Measurements from ENCODE around the gene SETD5. TPM values are rescaled to one million over a fixed set of nuclear protein-coding genes. Genes with fewer than 3 reads are reported as not detected.
A peak's percentile ranks its signal among the peaks of the same experiment; 100 is the strongest.
"Not testable (repeated sequence)": the region's sequence is repeated elsewhere in the genome, so short reads cannot be mapped to it uniquely, and the experiment has no call there.

Gene SETD5
- total RNA-seq, 2 experiments from 2014 or later, result 104 to 112 TPM

- no peak for DNase-seq
- no peaks in the 10 kb centered on the region for H3K27me3 Mint-ChIP-seq
- H3K4me1 Mint-ChIP-seq, result peaks cover 16% of the 10 kb centered on the region
- H3K4me3 Mint-ChIP-seq, result no peak overlapping the region
- H3K9me3 Mint-ChIP-seq, result no peaks in the 10 kb centered on the region
- H3K36me3 Mint-ChIP-seq, result peaks cover 32% of the 10 kb centered on the region
- no peak overlapping the region for H3K27ac Mint-ChIP-seq
Observed at GRCh38 chr3:9450126-9450525, 52.7 kb downstream of the SETD5 start.

- H3K36me3 Mint-ChIP-seq, result peaks cover 32% of the 10 kb centered on the region
- H3K27ac Mint-ChIP-seq, result no peak overlapping the region
- no peak for DNase-seq
- no peaks in the 10 kb centered on the region for H3K9me3 Mint-ChIP-seq
- H3K4me3 Mint-ChIP-seq, result no peak overlapping the region
- no peaks in the 10 kb centered on the region for H3K27me3 Mint-ChIP-seq
- peaks cover 16% of the 10 kb centered on the region for H3K4me1 Mint-ChIP-seq
Observed at GRCh38 chr3:9450991-9451390, 53.6 kb downstream of the SETD5 start.

GRCh38 chr3:9452417-9452816, 55.0 kb downstream of the SETD5 start:
- DNase-seq, result no peak
- Mint-ChIP-seq H3K4me3 (no peak overlapping the region), H3K27me3 (no peaks in the 10 kb centered on the region), H3K27ac (peak overlapping the region; percentile 82), H3K36me3 (peaks cover 30% of the 10 kb centered on the region), H3K9me3 (no peaks in the 10 kb centered on the region), H3K4me1 (peaks cover 19% of the 10 kb centered on the region)

DNA sequence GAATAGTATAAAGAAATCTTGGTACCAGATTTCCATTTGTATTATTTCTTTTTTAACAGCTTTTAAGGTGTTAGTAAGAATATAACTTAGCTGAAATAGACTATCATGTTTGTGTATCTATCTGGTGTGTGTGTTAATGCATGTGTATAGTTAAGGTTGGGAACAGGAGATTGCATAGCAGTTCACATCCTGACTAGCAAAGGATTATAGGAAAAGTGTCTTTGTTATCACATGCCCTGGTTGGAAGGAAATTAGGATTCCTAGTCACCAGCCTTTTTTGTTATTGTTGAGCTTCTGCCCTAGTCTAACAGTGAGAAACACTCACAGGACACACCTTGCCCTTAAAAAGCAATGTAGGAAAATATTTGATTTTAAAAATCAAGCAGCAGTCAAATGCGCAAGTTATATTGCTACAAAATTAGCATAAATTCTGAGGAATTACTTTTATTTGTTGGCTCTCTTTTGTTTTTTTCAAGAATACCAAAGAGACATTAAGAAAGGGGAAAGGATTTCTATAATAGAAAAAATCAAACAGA, 58.2 kb downstream of the SETD5 start:
- Mint-ChIP-seq H3K4me3 (no peak overlapping the region), H3K27me3 (no peaks in the 10 kb centered on the region), H3K36me3 (peaks cover 19% of the 10 kb centered on the region), H3K9me3 (no peaks in the 10 kb centered on the region), H3K4me1 (peaks cover 19% of the 10 kb centered on the region), H3K27ac (no peak overlapping the region)
- DNase-seq, result no peak

DNA sequence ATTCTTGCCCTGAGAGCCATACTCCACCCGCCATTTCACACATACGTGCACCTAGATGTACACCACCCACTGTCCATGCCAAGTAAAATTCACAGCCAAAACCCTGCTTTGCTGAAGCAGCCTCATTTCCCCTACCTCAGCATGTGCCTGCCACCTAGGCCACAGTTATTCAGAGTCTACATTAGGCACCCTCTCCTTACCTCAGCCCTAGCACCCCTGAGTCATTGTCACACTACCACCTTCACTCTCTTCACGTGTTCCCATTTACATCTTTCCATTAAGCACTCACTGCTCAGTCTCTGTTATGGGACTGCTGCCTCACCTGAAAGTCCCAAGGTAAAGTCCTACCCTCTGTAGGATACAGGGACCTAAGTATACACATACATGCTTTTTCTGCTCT, 70.0 kb downstream of the SETD5 start:
- H3K4me3 Mint-ChIP-seq, result no peak overlapping the region
- peak overlapping the region; percentile 5 for H3K27ac Mint-ChIP-seq
- peaks cover 39% of the 10 kb centered on the region for H3K36me3 Mint-ChIP-seq
- no peak for DNase-seq
- H3K4me1 Mint-ChIP-seq, result peaks cover 5% of the 10 kb centered on the region
- no peaks in the 10 kb centered on the region for H3K27me3 Mint-ChIP-seq
- H3K9me3 Mint-ChIP-seq, result no peaks in the 10 kb centered on the region

GRCh38 chr3:9468460-9468859, 71.0 kb downstream of the SETD5 start:
- no peak for DNase-seq
- Mint-ChIP-seq H3K27me3 (no peaks in the 10 kb centered on the region), H3K36me3 (peaks cover 41% of the 10 kb centered on the region), H3K9me3 (no peaks in the 10 kb centered on the region), H3K4me1 (peaks cover 5% of the 10 kb centered on the region), H3K27ac (peak overlapping the region; percentile 27), H3K4me3 (no peak overlapping the region)

GRCh38 chr3:9469986-9470385, 72.6 kb downstream of the SETD5 start:
- H3K36me3 Mint-ChIP-seq, result peaks cover 48% of the 10 kb centered on the region
- DNase-seq, result no peak
- H3K27ac Mint-ChIP-seq, result peak overlapping the region; percentile 52
- no peak overlapping the region for H3K4me3 Mint-ChIP-seq
- no peaks in the 10 kb centered on the region for H3K9me3 Mint-ChIP-seq
- H3K4me1 Mint-ChIP-seq, result peaks cover 5% of the 10 kb centered on the region
- H3K27me3 Mint-ChIP-seq, result no peaks in the 10 kb centered on the region

- H3K36me3 Mint-ChIP-seq, result peaks cover 56% of the 10 kb centered on the region
- H3K9me3 Mint-ChIP-seq, result no peaks in the 10 kb centered on the region
- no peak overlapping the region for H3K27ac Mint-ChIP-seq
- no peak for DNase-seq
- H3K27me3 Mint-ChIP-seq, result no peaks in the 10 kb centered on the region
- H3K4me3 Mint-ChIP-seq, result no peak overlapping the region
- peaks cover 3% of the 10 kb centered on the region for H3K4me1 Mint-ChIP-seq
Observed at GRCh38 chr3:9473496-9474065, 76.2 kb downstream of the SETD5 start.

- H3K4me3 Mint-ChIP-seq, result no peak overlapping the region
- H3K9me3 Mint-ChIP-seq, result no peaks in the 10 kb centered on the region
- peaks cover 4% of the 10 kb centered on the region for H3K4me1 Mint-ChIP-seq
- H3K27me3 Mint-ChIP-seq, result no peaks in the 10 kb centered on the region
- H3K36me3 Mint-ChIP-seq, result peaks cover 60% of the 10 kb centered on the region
- no peak overlapping the region for H3K27ac Mint-ChIP-seq
- no peak for DNase-seq
Observed at GRCh38 chr3:9474482-9474881, 77.1 kb downstream of the SETD5 start.

GRCh38 chr3:9476935-9477334, 79.5 kb downstream of the SETD5 start:
- peaks cover 66% of the 10 kb centered on the region for H3K36me3 Mint-ChIP-seq
- H3K27ac Mint-ChIP-seq, result no peak overlapping the region
- no peaks in the 10 kb centered on the region for H3K9me3 Mint-ChIP-seq
- peaks cover 4% of the 10 kb centered on the region for H3K4me1 Mint-ChIP-seq
- DNase-seq, result no peak
- no peaks in the 10 kb centered on the region for H3K27me3 Mint-ChIP-seq
- H3K4me3 Mint-ChIP-seq, result no peak overlapping the region

- H3K4me3 Mint-ChIP-seq, result no peak overlapping the region
- H3K36me3 Mint-ChIP-seq, result peaks cover 69% of the 10 kb centered on the region
- H3K27me3 Mint-ChIP-seq, result no peaks in the 10 kb centered on the region
- no peak overlapping the region for H3K27ac Mint-ChIP-seq
- H3K9me3 Mint-ChIP-seq, result no peaks in the 10 kb centered on the region
- DNase-seq, result no peak
- peaks cover 4% of the 10 kb centered on the region for H3K4me1 Mint-ChIP-seq
Observed at GRCh38 chr3:9480265-9480664, 82.8 kb downstream of the SETD5 start.

DNA sequence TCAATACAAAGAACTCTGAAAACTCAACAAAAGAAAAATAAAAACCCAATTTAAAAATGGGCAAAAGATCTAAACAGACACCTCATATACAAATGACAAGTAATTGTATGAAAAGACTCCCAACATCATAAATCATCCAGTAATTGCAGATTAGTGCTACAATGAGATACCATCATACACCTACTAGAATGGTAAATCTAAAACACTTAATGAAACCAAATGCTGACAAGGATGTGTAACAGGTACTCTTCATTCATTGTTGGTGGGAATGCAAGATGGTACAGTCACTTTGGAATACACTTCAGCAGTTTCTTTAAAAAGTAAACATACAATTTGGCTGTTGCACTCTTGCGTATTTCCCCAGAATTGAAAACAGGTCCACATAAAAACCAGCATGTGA, 87.8 kb downstream of the SETD5 start:
- no peak overlapping the region for H3K27ac Mint-ChIP-seq
- no peak overlapping the region for H3K4me3 Mint-ChIP-seq
- DNase-seq, result no peak
- H3K9me3 Mint-ChIP-seq, result peaks cover 7% of the 10 kb centered on the region
- H3K36me3 Mint-ChIP-seq, result peaks cover 52% of the 10 kb centered on the region
- H3K4me1 Mint-ChIP-seq, result no peaks in the 10 kb centered on the region
- H3K27me3 Mint-ChIP-seq, result no peaks in the 10 kb centered on the region

- H3K4me1 Mint-ChIP-seq, result no peaks in the 10 kb centered on the region
- no peaks in the 10 kb centered on the region for H3K27me3 Mint-ChIP-seq
- H3K4me3 Mint-ChIP-seq, result no peak overlapping the region
- H3K9me3 Mint-ChIP-seq, result peaks cover 7% of the 10 kb centered on the region
- no peak for DNase-seq
- H3K36me3 Mint-ChIP-seq, result peaks cover 18% of the 10 kb centered on the region
- H3K27ac Mint-ChIP-seq, result no peak overlapping the region
Observed at GRCh38 chr3:9491506-9491905, 94.1 kb downstream of the SETD5 start.

- not testable (repeated sequence) for H3K4me1 Mint-ChIP-seq, H3K27ac Mint-ChIP-seq, DNase-seq, H3K36me3 Mint-ChIP-seq, H3K27me3 Mint-ChIP-seq, H3K9me3 Mint-ChIP-seq, H3K4me3 Mint-ChIP-seq
Observed at GRCh38 chr3:9494036-9494435, 96.6 kb downstream of the SETD5 start.

GRCh38 chr3:9496893-9497292, 99.5 kb downstream of the SETD5 start:
- Mint-ChIP-seq H3K4me3 (no peak overlapping the region), H3K36me3 (peaks cover 4% of the 10 kb centered on the region), H3K4me1 (peaks cover 5% of the 10 kb centered on the region), H3K27ac (no peak overlapping the region), H3K27me3 (peaks cover 26% of the 10 kb centered on the region), H3K9me3 (no peaks in the 10 kb centered on the region)
- DNase-seq, result no peak

GRCh38 chr3:9497821-9498565, 100.6 kb downstream of the SETD5 start:
- H3K9me3 Mint-ChIP-seq, result no peaks in the 10 kb centered on the region
- H3K4me1 Mint-ChIP-seq, result peaks cover 5% of the 10 kb centered on the region
- H3K27ac Mint-ChIP-seq, result no peak overlapping the region
- H3K27me3 Mint-ChIP-seq, result peaks cover 31% of the 10 kb centered on the region
- H3K4me3 Mint-ChIP-seq, result no peak overlapping the region
- H3K36me3 Mint-ChIP-seq, result peaks cover 4% of the 10 kb centered on the region
- DNase-seq, result no peak
